PC-9 (cell line): ENCODE data around the gene RHOF.

Experiments
- CTCF ChIP-seq: fragments of 200-600 bp; sonication (generic); conservative IDR thresholded peaks from 2 replicates; pipeline ENCODE4 v1.6.1; 2017; ENCODE audit warnings: mixed run types, antibody characterized with exemption, mild to moderate bottlenecking, moderate library complexity
- EZH2 ChIP-seq: fragments of 200-600 bp; sonication (generic); IDR thresholded peaks from 2 replicates; pipeline ENCODE4 v1.8.0; 2017; ENCODE audit warnings: antibody characterized with exemption, low read depth

DNA sequence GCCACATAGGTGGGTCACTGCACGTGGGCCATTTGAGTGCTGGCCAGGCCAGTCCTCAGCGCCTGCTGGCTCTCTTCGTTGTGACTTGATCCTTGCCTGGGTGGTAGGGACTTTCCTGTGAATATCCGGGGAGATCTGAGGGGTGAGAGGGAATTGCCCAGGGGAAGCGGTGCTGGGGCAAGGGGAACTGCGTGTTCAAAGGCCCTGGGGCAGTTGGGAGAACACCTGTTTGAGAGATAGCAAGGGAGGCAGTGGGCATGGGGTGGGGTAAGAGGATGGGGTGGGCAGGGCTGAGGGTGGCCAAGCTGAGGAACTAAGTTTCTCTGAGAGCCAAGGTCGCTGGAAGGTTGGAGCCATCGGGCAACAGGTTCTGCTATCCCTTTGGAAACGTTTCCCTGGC is 35.3 kb upstream of the RHOF start:
- TF ChIP-seq CTCF: no peak
- no peak for TF ChIP-seq EZH2
